HG03439 (cell line): ENCODE results near the gene ORM2.
"Not testable (repeated sequence)": the region's sequence is repeated elsewhere in the genome, so short reads cannot be mapped to it uniquely, and the experiment has no call there.

Experiments used
- ATAC-seq: cut with Tn5 transposase; IDR thresholded peaks from one replicate; pipeline ENCODE4 v1.9.1; 2021; ENCODE audit warnings: mild to moderate bottlenecking, moderate library complexity; ENCODE audit not compliant: unreplicated experiment

The ORM2 gene

GRCh38 chr9:114328937-114329624 is 588 bp upstream of the ORM2 start:
- ATAC-seq = not testable (repeated sequence)

- ATAC-seq = no peak
Measured at GRCh38 chr9:114330636-114331035, 967 bp downstream of the ORM2 start.

GRCh38 chr9:114331229-114332195 is 1.8 kb downstream of the ORM2 start:
- ATAC-seq = not testable (repeated sequence)

GRCh38 chr9:114332474-114333040 is 2.9 kb downstream of the ORM2 start:
- ATAC-seq = not testable (repeated sequence)

- not testable (repeated sequence) for ATAC-seq
Measured at GRCh38 chr9:114333718-114334117, 4.0 kb downstream of the ORM2 start.

GRCh38 chr9:114334490-114334889 is 4.8 kb downstream of the ORM2 start:
- ATAC-seq = no peak

- no peak for ATAC-seq
Measured at GRCh38 chr9:114335745-114336144, 6.1 kb downstream of the ORM2 start.

- ATAC-seq = no peak
Measured at GRCh38 chr9:114336157-114336556, 6.5 kb downstream of the ORM2 start.

GRCh38 chr9:114336699-114337395 is 7.2 kb downstream of the ORM2 start:
- ATAC-seq = no peak

- no peak for ATAC-seq
Measured at GRCh38 chr9:114338187-114338586, 8.5 kb downstream of the ORM2 start.

- ATAC-seq = peak; percentile 61
Measured at GRCh38 chr9:114339130-114339908, 9.7 kb downstream of the ORM2 start.

GRCh38 chr9:114341152-114341830 is 11.6 kb downstream of the ORM2 start:
- ATAC-seq = no peak

- no peak for ATAC-seq
Measured at GRCh38 chr9:114341991-114342390, 12.3 kb downstream of the ORM2 start.

GRCh38 chr9:114342755-114343440 is 13.2 kb downstream of the ORM2 start:
- no peak for ATAC-seq

GRCh38 chr9:114343471-114344187 is 14.0 kb downstream of the ORM2 start:
- no peak for ATAC-seq

- no peak for ATAC-seq
Measured at GRCh38 chr9:114344188-114344566, 14.5 kb downstream of the ORM2 start.

GRCh38 chr9:114344692-114345091 is 15.0 kb downstream of the ORM2 start:
- no peak for ATAC-seq

GRCh38 chr9:114345493-114346065 is 15.9 kb downstream of the ORM2 start:
- ATAC-seq = no peak
